Stimulated activated CD8-positive, alpha-beta memory T cell treated with anti-CD3 and anti-CD28 coated beads, Interleukin-4, amount 100 ng/mL, for 24 hours (primary cell): ENCODE results near the gene COL27A1.

ENCODE experiments used
- DNase-seq: peaks from one replicate; pipeline ENCODE4 v3.0.0-alpha.2; 2020; ENCODE audit warnings: low read depth

COL27A1 gene

GRCh38 chr9:114272739-114273431 is 117.5 kb downstream of the COL27A1 start:
- no peak for DNase-seq

GRCh38 chr9:114273461-114273881 is 118.1 kb downstream of the COL27A1 start:
- no peak for DNase-seq

- no peak for DNase-seq
Observed at GRCh38 chr9:114274217-114274616, 118.9 kb downstream of the COL27A1 start.

- no peak for DNase-seq
Observed at GRCh38 chr9:114275246-114276004, 120.1 kb downstream of the COL27A1 start.

- no peak for DNase-seq
Observed at GRCh38 chr9:114276908-114277821, 121.8 kb downstream of the COL27A1 start.

GRCh38 chr9:114278356-114278755 is 123.0 kb downstream of the COL27A1 start:
- DNase-seq, result no peak

- DNase-seq, result no peak
Observed at GRCh38 chr9:114278881-114279570, 123.7 kb downstream of the COL27A1 start.

GRCh38 chr9:114279693-114280092 is 124.4 kb downstream of the COL27A1 start:
- no peak for DNase-seq

DNA sequence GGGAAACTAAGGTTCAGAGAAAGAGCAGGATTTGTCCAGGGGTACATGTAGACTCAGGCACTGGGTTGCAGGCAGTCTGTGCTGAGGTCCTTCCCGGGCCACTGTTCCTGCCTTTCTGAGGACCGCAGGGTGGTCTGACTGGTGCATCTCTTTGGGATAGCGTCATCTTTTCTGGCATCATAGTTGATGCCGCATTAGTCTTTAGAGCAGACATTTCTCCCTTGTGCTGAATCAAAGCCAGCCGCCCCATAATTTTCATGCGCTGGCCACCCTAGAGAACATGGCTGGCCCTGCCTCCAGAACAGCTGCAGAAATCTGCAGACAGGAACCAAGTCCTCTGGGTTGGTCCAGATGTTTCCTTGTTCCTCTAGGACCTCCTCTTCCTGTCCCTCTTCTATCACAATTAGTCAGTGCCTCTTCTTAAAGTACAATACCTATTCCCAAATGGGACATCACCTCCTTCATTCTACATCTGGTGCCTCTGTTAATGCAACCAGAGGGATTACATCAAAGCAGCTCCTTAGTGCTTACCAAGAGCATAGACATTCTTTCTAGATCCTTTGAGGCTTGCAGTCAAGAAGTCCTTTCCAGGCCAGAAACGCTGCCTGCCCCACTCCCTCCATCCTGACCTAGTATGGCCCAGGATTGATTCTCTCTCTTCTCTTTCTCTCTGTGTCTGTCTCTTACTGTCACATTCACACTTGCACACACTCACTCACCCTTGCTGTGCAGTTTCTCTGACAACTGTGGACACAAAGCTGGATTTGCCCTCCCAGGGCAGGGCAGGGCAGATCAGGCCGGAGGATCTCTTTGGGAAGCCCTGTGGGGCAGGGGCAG is 125.5 kb downstream of the COL27A1 start:
- DNase-seq, result no peak

DNA sequence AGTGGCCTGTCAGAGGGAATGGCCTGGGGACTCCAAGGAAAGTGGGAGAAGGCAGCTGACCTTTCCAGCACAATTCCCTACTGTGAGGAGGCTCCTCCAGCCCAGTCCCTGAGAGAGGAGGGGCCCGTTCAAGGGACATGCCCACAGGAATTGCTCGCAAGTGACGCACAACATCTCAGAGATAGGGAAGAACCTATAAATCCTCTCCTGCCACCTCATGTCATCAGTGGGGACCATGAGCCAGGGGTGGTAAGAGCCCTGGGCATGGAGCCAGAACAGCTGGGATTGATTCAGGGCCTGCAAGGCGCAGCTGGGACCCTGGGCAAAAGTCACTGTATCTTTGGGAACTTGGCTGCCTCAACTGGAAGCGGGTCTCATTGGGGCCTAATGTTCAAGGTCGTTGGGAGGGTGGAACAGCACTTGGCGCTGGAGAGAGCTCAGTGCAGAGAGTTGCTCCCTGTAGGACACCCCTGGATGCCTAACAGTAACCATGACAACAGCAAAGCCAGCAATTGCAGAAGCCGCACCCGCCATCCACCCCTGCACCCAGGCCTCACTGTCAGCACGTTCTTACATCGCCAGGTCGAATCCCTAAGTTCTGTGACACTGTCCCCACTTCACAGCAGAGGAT is 126.3 kb downstream of the COL27A1 start:
- no peak for DNase-seq

DNA sequence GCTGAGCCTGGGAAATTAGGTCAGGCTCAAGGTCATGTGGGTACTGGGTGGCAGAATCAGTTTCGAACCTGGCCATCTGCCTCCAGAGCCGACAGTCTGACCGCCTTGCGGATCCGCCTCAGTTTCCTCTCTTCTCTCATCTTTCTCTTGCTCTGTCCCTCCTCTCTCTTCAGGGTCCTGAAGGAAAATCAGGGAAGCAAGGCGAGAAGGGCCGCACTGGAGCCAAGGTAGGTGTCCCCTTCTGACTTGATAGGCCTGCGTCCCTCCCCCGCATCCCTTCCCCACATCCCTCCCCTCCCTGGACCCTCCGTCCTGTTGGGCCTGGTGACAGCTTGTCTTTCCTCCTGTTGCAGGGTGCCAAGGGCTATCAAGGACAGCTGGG is 126.8 kb downstream of the COL27A1 start:
- DNase-seq, result no peak

DNA sequence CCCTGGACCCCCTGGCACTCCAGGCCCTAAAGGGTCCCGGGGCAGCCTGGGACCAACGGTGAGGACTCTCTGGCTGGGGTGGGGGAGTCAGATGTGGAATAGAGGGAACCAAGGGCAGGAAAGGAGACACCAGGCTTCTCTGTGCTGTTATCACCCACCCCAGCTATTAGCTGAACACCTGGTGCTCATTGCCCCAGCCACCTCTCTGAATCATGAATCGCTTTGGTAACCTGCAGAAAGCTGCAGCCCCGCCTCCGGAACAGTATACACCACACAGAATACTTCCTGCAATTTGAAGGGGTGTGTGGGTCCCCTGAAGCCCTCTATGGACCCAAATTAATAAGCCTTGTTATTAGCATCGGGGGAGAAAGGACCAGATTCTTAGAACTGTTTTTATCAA is 127.2 kb downstream of the COL27A1 start:
- DNase-seq, result no peak

- DNase-seq, result no peak
Observed at GRCh38 chr9:114282926-114283325, 127.6 kb downstream of the COL27A1 start.

DNA sequence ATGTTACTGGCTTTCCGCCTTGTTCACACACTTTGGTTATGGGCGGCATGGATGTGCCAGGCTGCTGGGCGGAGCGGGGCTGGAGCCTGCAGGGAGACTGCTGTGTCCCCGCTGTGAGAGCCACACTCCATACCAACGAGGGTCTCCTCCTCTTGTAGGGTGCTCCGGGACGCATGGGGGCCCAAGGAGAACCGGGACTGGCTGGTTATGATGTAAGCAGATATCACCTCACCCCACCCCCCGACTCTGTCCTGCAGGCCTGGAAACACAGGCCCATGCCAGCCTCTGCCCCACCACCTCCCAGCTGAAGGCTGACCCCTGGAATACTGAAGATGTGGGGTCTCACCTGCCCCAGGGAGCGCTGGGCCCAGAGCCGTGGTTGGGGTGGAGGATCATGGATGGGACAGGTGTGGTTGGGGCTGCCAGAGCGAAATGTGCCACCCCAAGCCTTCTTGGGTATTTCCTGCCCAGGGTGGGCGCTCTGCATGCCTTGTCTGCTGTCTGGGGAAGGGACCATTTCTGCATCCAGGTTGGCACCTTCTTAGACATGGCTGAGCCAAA is 128.3 kb downstream of the COL27A1 start:
- no peak for DNase-seq

DNA sequence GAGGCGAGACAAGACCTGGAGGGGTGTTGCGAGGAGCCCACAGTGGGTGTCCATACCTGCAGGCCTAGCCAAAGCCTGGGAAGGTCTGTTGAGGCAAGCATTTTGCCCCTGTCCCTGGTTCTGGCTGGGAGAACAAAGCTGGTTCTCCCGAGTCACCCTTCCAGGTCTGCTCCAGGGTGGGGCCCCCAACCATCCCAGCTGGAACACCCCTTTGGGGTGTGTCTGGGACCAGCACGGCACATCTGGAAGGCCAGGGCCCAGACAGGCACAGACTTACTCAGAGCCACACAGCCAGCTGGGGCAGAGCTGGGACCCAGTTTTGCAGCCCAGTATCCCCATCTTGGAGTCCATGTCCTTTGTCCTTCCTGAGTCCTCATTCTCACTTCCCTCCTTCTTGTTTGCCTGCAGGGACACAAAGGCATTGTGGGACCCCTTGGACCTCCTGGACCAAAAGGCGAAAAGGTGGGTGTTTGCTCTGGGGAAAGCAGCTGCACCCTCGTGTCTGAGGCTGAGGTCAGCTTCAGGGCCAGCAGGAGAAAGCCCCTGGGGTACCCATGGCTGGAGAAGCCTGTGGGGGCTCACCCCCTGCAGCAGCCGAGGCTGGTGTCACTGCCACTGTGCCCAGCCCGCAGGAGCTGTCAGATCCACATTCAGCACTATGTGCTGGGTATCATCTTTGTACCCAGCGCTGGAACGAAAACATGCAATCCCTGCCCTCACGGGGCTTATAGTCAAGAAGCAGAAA is 129.2 kb downstream of the COL27A1 start:
- DNase-seq, result no peak

GRCh38 chr9:114285166-114285867 is 130.0 kb downstream of the COL27A1 start:
- no peak for DNase-seq

DNA sequence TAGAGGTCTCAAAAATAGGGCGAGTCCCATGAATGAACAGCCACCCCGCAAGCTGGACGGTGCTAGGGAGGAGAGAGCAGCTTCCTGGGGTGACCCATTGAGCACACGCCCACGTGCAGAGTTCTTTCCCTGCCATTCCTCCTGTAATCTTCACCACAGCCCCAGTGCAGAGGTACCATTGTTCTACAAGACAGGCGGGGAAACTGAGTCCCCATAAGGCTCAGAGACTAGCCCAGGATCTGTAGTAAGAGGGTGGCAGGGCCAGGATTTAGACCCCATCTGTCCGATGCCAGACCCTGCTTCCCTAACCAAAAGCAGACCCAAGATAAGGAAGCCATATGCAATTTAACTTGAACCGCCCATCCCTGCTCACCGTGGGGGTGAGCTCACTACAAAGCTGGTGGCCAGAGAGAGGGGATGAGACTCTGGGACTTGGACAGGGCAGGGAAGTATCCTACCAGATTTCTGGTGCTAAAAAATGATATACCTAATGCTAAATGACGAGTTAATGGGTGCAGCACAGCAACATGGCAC is 130.9 kb downstream of the COL27A1 start:
- no peak for DNase-seq

GRCh38 chr9:114287001-114287762 is 131.8 kb downstream of the COL27A1 start:
- no peak for DNase-seq
